ENCODE data around the gene FAM107B.

The FAM107B gene

DNA sequence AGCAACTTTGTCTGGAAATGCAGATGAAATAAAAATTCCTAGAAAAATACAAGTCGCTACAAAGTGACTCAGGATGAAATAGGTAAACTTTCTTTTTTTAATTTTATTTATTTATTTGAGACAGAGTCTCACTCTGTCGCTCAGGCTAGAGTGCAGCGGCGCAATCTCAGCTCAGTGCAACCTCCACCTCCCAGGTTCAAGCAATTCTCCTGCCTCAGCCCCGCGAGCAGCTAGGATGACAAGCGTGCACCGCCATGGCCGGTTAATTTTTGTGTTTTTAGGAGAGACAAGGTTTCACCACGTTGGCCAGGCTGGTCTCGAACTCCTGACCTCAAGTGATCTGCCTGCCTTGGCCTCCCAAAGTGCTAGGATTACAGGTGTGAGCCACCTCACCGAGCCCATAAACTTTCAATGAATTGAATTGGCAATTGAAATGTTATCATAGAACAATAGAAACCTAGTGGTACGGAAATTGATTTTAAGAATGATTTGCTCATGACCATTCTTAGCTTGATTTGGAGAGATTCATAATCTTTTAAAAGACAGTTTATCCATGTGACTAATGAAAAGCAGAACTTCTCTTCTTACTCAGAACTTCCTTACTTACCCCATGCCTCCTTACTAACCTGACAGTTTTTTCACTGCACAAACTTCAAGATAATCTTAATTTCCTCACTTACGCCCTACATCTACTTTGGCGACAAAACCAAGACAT is 161.7 kb downstream of the FAM107B start:
- DNase-seq (ENCODE audit: insufficient read length, low spot score) (no peak), FAIRE-seq (no peak)
- TF ChIP-seq POLR2A (IDR thresholded peaks at IDR 0.05; ENCODE audit: low read depth, low read length) (no peak), TAF1 (IDR thresholded peaks at IDR 0.05; ENCODE audit: low read depth, low read length) (no peak), POU2F2 (IDR thresholded peaks at IDR 0.05; ENCODE audit: low read depth, low read length) (no peak), SPI1 (IDR thresholded peaks at IDR 0.05; ENCODE audit: low read depth, low read length) (no peak), POLR2AphosphoS5 (IDR thresholded peaks at IDR 0.05; ENCODE audit: low read depth, low read length) (no peak), PAX5 (IDR thresholded peaks at IDR 0.05; ENCODE audit: insufficient read depth, low read length, severe bottlenecking) (no peak)

DNA sequence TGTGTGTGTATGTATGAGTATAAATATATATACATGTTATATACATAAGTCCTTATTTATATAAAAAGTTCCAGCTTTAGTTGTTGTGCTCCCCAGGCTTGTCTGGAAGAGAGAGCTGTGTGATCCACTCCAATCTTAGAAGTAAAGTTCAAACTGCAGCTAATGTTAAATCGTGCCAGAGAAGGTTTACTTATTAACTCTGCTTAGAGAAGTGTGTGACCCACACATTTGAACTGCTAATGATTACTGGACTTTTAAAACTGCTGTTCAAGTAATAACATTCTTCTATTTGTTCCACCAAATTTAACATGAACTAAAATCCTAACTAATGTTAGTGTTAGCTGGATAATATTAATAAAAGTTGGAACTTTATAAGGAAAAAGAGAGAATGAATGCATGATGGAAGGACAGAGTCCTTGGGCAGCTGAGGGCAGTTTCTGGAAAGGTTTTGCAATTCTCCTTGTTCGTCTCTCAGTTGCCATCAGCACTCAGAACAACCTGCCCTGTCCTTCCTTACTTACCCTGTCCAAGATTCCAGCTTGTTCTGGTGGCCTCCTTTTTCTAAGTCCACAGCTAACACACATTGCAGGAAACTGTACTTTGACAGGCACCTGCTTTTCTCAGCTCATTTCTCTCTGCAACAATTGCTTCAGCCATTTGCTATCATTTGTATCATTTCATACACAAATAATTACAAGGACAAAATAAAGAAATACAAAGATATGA is 162.6 kb downstream of the FAM107B start:
- DNase-seq (ENCODE audit: insufficient read length, low spot score) = no peak
- FAIRE-seq = no peak
- TF ChIP-seq POU2F2 (IDR thresholded peaks at IDR 0.05; ENCODE audit: low read depth, low read length) (no peak), PAX5 (IDR thresholded peaks at IDR 0.05; ENCODE audit: insufficient read depth, low read length, severe bottlenecking) (no peak), SPI1 (IDR thresholded peaks at IDR 0.05; ENCODE audit: low read depth, low read length) (no peak), POLR2AphosphoS5 (IDR thresholded peaks at IDR 0.05; ENCODE audit: low read depth, low read length) (no peak), POLR2A (IDR thresholded peaks at IDR 0.05; ENCODE audit: low read depth, low read length) (no peak), TAF1 (IDR thresholded peaks at IDR 0.05; ENCODE audit: low read depth, low read length) (no peak)

DNA sequence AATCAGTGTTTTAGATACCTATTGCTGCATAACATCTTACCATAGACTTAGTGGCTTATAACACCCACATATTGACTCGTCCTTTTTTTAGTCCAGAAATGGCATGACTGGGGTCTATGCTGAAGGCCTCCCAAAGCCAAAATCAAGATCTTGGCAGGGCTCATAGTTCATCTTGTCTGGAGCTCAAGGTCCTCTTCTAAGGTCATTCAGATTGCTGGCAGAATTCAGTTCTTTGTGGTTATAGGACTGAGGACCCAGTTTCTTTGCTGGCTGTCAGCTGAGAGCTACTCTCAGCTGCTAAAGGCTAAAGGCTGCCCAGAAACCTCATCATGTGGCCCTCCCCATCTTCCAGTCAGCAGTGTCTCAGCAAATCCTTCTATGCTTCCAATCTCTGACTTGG is 165.5 kb downstream of the FAM107B start:
- FAIRE-seq (no peak), DNase-seq (ENCODE audit: insufficient read length, low spot score) (no peak)
- no peak for TF ChIP-seq POU2F2 (IDR thresholded peaks at IDR 0.05; ENCODE audit: low read depth, low read length)
- TF ChIP-seq PAX5 (IDR thresholded peaks at IDR 0.05; ENCODE audit: insufficient read depth, low read length, severe bottlenecking) = no peak
- no peak for TF ChIP-seq POLR2AphosphoS5 (IDR thresholded peaks at IDR 0.05; ENCODE audit: low read depth, low read length)
- TF ChIP-seq POLR2A (IDR thresholded peaks at IDR 0.05; ENCODE audit: low read depth, low read length) = no peak
- TF ChIP-seq TAF1 (IDR thresholded peaks at IDR 0.05; ENCODE audit: low read depth, low read length) = no peak
- TF ChIP-seq SPI1 (IDR thresholded peaks at IDR 0.05; ENCODE audit: low read depth, low read length) = no peak

DNA sequence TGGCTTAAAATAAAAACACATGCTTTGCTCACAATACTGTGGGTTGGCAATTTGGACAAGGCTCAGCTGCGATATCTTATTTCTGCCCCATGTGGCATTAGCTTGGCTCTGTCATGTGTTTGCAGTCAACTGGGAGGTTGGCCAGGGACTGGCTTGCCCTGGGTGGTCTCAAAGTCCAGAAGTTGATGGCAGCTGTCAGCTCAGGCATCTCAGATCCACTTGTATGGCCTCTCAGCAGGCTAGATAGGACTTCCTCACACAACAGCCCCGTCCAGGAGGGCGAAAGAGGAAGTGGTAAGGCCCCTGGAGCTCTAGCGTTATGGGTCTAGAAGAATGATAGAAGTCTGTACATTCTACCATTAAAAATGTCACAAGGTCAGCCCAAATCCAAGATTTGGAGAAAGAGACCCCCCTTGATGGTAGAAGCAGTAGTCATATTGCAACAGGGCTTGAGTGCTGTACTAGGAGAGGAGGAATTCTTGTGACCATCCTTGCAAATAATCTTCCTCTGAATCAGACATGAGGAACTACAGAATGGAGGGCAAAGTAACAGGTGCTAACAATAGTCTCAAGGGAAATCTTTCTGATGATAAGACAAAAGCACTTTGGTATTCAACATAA is 166.2 kb downstream of the FAM107B start:
- DNase-seq (ENCODE audit: insufficient read length, low spot score) (peak; percentile 17), FAIRE-seq (peak; percentile 82)
- TF ChIP-seq SPI1 (IDR thresholded peaks at IDR 0.05; ENCODE audit: low read depth, low read length) (peak; percentile 99), POLR2AphosphoS5 (IDR thresholded peaks at IDR 0.05; ENCODE audit: low read depth, low read length) (no peak)

DNA sequence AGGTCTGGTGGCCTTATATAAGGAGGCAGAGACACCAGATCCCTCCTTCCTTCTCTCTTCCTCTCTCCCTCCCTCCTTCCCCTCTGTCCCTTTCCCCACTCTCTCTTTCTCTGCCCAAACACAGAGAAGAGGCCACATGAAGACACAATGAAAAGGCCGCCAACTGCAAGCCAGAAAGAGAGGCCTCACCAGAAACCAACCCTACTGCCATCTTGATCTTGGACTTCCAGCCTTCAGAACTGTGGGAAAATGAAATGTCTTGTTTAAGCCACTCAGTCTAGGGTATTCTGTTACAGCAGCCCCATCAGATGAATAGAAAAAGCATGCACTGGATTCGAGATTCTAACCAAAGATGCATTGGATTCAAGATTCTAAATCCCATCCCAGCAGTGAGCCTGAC is 168.1 kb downstream of the FAM107B start:
- no peak for DNase-seq (ENCODE audit: insufficient read length, low spot score)
- no peak for TF ChIP-seq POU2F2 (IDR thresholded peaks at IDR 0.05; ENCODE audit: low read depth, low read length)
- no peak for TF ChIP-seq TAF1 (IDR thresholded peaks at IDR 0.05; ENCODE audit: low read depth, low read length)
- no peak for TF ChIP-seq POLR2AphosphoS5 (IDR thresholded peaks at IDR 0.05; ENCODE audit: low read depth, low read length)
- FAIRE-seq = no peak

DNA sequence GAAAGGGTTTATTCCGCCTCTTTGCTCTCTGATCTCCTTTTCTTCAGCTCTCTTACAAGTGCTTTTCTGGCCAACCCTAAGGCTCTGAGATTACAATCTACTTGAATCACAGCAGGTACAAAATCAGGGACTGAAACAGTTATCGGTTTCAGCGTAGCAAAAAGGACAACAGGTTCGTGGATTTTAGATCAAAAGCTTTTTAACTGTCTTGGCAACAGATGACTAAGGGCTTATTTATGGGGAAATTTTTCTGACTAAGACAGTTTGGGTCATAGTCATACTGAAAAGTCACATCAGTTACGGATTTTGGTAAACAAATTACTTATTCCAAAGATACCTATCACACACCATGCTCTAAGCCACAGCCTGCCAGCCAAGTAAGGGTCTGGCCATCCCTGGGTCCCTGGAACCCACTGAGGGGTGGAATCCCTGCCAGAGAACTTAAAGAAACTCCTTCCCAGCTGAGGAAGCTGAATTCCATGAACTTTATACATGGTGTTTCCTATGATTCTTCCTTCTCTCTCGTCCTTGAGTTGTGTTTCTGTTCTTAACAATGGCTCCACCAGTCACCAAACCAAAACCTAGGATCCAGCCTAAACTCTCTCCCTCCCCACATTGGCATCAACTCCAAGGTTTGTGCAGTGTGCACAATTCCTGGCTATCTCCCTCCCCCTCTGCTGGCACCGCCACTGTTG is 169.3 kb downstream of the FAM107B start:
- peak; percentile 74 for FAIRE-seq
- TF ChIP-seq TAF1 (IDR thresholded peaks at IDR 0.05; ENCODE audit: low read depth, low read length) (no peak), POU2F2 (IDR thresholded peaks at IDR 0.05; ENCODE audit: low read depth, low read length) (peak; percentile 54; the same call in 1 of the 2 replicates), PAX5 (IDR thresholded peaks at IDR 0.05; ENCODE audit: insufficient read depth, low read length, severe bottlenecking) (no peak), POLR2AphosphoS5 (IDR thresholded peaks at IDR 0.05; ENCODE audit: low read depth, low read length) (peak; percentile 43; the same call in 1 of the 2 replicates), SPI1 (IDR thresholded peaks at IDR 0.05; ENCODE audit: low read depth, low read length) (no peak), POLR2A (IDR thresholded peaks at IDR 0.05; ENCODE audit: low read depth, low read length) (0 out of 2 replicates have a peak, but pooled peaks have one; percentile 51)
- DNase-seq (ENCODE audit: insufficient read length, low spot score) = no peak

DNA sequence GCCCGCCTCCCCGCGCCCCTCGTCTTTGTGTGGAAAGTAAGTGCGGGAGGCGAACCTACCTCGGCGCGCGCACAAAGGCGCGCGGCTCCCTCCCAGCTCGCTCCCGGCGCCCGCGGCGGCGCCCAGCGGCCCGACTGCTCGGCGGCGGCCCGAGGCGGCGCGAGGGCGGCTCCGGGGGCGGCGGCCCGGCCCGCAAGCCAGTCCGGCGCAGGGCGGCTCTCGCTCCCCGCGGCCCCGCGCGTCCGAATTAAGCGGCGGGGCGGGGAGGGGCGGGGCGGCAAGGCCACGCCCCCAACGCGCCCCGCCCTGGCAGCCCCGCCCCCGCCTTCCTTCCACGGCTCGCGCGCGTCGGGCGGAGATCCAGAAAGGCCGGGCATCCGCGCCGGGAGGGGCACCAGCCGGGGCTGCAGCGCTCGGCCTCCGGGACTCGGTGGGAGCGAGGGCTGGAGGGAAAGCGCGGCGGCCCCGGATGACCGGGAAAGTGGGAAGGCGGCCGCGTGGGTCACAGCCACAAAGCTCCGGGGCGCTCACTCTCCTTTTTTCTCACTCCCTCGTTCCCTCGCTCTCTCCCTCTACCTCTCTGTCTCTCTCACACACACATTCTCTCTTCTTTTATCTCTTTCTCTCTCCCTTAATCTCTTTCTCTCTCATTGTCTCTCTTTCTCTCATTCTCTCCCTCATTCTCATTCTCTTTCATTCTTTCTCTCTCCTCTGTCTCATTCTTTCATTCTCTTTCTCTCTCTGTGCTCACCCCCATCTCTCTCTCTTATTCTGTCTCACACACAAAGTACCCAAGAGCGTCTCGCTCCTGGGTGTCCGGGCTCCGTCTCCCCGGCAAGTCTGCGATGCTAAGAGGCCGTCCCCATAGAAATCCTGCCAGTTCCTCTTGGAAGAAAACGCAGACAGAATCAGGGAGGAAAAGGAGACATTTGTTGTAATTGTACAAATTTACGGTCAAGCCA is 170.2 kb downstream of the FAM107B start:
- FAIRE-seq = peak; percentile 65
- peak; percentile 29; the same call in 1 of the 2 replicates for TF ChIP-seq POLR2A (IDR thresholded peaks at IDR 0.05; ENCODE audit: low read depth, low read length)
- TF ChIP-seq PAX5 (IDR thresholded peaks at IDR 0.05; ENCODE audit: insufficient read depth, low read length, severe bottlenecking) = no peak
- peak; percentile 54; the same call in 1 of the 2 replicates for TF ChIP-seq POLR2AphosphoS5 (IDR thresholded peaks at IDR 0.05; ENCODE audit: low read depth, low read length)
- TF ChIP-seq SPI1 (IDR thresholded peaks at IDR 0.05; ENCODE audit: low read depth, low read length) = 0 out of 2 replicates have a peak, but pooled peaks have one; percentile 13
- no peak for TF ChIP-seq POU2F2 (IDR thresholded peaks at IDR 0.05; ENCODE audit: low read depth, low read length)

DNA sequence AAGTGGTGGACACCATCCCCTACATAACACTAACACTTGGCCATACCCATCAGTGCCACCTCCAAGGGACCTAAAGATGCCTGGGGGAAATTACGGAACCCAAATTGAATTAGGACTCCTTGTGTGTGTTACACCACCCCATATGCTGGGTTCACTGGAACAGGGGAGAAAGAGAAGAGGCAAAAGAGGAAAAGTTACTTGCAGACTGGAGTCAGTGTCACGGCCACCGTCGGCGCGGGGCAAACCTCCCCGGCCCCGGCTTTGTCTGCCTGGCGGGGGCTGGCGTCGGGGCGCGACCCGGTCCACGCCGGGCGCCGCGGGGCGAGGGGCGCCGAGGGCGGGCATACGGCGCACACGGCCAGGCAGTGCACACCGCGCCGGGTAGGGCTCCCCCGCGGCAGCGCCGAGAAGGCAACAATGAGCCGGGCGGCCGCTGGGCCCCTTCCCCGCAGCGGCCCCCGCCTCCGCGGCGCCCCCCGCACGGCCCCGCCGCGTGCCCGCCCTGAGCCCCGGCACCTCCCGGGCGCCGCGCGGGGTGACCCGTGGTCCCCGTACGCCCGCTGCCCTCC is 171.1 kb downstream of the FAM107B start:
- TF ChIP-seq POLR2A (IDR thresholded peaks at IDR 0.05; ENCODE audit: low read depth, low read length) (no peak), POLR2AphosphoS5 (IDR thresholded peaks at IDR 0.05; ENCODE audit: low read depth, low read length) (no peak), POU2F2 (IDR thresholded peaks at IDR 0.05; ENCODE audit: low read depth, low read length) (no peak), TAF1 (IDR thresholded peaks at IDR 0.05; ENCODE audit: low read depth, low read length) (no peak), PAX5 (IDR thresholded peaks at IDR 0.05; ENCODE audit: insufficient read depth, low read length, severe bottlenecking) (no peak), SPI1 (IDR thresholded peaks at IDR 0.05; ENCODE audit: low read depth, low read length) (no peak)
- peak; percentile 80 for FAIRE-seq
- DNase-seq (ENCODE audit: insufficient read length, low spot score) = peak; percentile 16

More for the DNA sequence above, 170.2 kb downstream of the FAM107B start:
- peak; percentile 44 for DNase-seq (ENCODE audit: insufficient read length, low spot score)
